Stomach smooth muscle (tissue), 2 donors: ENCODE data around the gene HTR3D.

Experiments
- H3K27ac ChIP-seq: one replicate; pipeline ENCODE4 v1.7.0; 2013; ENCODE audit warnings: mild to moderate bottlenecking, low read length, inconsistent platforms
- H3K27me3 ChIP-seq, 2 donors: one replicate each; pipeline ENCODE4 v1.7.0; 2013; ENCODE audit warnings: low read length in 2 of 2; ENCODE audit not compliant: insufficient read depth in 2 of 2, control insufficient read depth in 1 of 2
- H3K36me3 ChIP-seq, 2 donors: one replicate each; pipeline ENCODE4 v1.7.0; 2013; ENCODE audit warnings: low read length in 2 of 2; ENCODE audit not compliant: control insufficient read depth in 2 of 2, insufficient read depth in 2 of 2
- H3K4me1 ChIP-seq: one replicate; pipeline ENCODE4 v1.7.0; 2013; ENCODE audit warnings: low read length; ENCODE audit not compliant: control insufficient read depth, insufficient read depth
- H3K4me3 ChIP-seq, 2 donors: one replicate each; pipeline ENCODE4 v1.7.0; 2013; ENCODE audit warnings: low read length in 2 of 2
- H3K9ac ChIP-seq, 2 donors: one replicate each; pipeline ENCODE4 v1.7.0; 2013; ENCODE audit warnings: low read length in 2 of 2, mild to moderate bottlenecking in 1 of 2
- H3K9me3 ChIP-seq, 2 donors: one replicate each; pipeline ENCODE4 v1.7.0; 2013; ENCODE audit warnings: low read length in 2 of 2; ENCODE audit not compliant: control insufficient read depth in 2 of 2
- donor health status: healthy.
- donor health status: Pancreatic carcinoma.

The HTR3D gene

DNA sequence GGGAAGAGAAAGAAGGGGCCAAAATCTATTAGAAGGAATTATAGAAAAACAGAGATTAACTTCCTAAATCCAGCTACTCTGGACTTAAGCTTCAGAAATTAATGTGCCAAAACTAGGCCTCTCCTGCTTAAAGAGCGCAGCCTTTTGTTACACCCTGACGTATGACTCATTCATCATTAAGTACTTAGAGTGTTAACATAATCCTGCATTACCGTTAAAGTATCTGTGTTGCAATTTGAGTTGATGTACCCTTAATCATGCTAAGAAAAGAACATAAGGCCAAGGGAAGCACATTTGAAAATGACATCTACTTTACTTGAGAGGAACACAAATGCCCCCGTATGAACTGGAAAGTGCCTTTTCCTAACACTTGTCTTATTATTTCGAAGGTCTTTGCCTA lies 7.9 kb downstream of the HTR3D start:
- no peaks in the 10 kb centered on the region for H3K9me3 ChIP-seq
- no peaks in the 10 kb centered on the region for H3K4me1 ChIP-seq
- no peaks in the 10 kb centered on the region for H3K36me3 ChIP-seq
- no peak overlapping the region for H3K27ac ChIP-seq
- H3K9ac ChIP-seq: no peak overlapping the region
- no peaks in the 10 kb centered on the region for H3K27me3 ChIP-seq
- H3K4me3 ChIP-seq: no peak overlapping the region

DNA sequence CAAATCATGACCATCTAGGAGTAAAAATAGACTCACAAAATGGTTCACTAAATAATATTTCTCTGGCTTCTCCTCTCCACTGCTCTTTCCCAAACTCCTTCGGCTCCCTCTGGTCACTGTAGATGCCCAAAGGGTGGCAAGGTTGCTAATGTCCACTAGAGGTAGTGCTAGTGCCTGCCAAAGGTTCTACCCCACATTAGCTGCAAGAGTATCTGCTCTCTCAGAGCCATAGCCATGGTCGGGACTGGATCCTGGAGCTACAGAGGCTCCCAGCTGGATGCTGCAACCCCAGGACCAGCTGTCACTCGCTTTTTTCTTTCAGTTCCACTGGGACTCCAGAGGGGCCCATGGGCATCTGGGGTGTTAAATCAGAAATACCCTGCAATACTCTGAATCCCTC lies 8.5 kb downstream of the HTR3D start:
- Histone ChIP-seq H3K27ac (no peak overlapping the region), H3K4me1 (no peaks in the 10 kb centered on the region), H3K4me3 (no peak overlapping the region), H3K9me3 (no peaks in the 10 kb centered on the region), H3K36me3 (no peaks in the 10 kb centered on the region), H3K27me3 (no peaks in the 10 kb centered on the region), H3K9ac (no peak overlapping the region)

DNA sequence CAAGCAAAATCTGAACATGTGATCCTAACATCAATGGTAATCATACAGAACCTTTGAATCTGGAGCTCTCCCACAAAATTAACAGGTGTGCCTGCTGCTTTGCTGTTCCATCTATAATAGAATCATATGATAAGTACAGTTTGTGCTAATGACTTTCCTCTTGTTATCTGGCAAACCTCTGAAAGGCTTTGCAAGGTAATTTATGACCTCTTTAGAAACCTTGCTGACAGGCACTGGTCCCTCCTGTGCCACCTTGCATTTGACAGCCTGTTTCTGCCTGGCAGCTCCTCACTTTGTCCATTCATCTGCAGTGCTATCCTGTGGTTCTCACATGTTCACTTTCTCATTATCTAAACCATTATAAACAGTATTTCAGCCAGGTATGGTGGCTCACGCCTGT lies 11.1 kb downstream of the HTR3D start:
- H3K4me3 ChIP-seq: no peak overlapping the region
- H3K9ac ChIP-seq: no peak overlapping the region
- no peak overlapping the region for H3K27ac ChIP-seq
- no peaks in the 10 kb centered on the region for H3K36me3 ChIP-seq
- no peaks in the 10 kb centered on the region for H3K4me1 ChIP-seq
- H3K9me3 ChIP-seq: no peaks in the 10 kb centered on the region
- H3K27me3 ChIP-seq: no peaks in the 10 kb centered on the region

DNA sequence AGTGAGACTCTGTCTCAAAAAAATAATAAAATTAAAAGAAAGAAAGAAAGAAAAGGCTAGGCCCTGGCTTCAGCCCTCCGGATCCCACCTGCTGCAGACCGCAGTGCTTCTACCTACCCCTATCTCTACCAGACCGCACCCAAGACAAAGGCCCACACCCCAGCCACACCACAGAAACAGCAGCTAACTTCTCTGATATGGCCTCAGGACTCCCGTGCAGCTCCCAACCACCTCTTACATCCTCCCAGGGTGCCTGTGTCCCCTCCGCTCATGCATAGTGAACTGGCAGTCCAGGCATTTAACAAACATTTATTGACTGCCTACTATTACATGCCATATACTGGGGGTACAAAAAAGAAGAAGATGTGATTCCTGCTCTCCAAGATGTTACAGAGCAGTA lies 14.5 kb downstream of the HTR3D start:
- Histone ChIP-seq H3K27me3 (no peaks in the 10 kb centered on the region), H3K4me3 (no peak overlapping the region), H3K27ac (no peak overlapping the region), H3K4me1 (no peaks in the 10 kb centered on the region), H3K36me3 (no peaks in the 10 kb centered on the region), H3K9me3 (no peaks in the 10 kb centered on the region), H3K9ac (no peak overlapping the region)

DNA sequence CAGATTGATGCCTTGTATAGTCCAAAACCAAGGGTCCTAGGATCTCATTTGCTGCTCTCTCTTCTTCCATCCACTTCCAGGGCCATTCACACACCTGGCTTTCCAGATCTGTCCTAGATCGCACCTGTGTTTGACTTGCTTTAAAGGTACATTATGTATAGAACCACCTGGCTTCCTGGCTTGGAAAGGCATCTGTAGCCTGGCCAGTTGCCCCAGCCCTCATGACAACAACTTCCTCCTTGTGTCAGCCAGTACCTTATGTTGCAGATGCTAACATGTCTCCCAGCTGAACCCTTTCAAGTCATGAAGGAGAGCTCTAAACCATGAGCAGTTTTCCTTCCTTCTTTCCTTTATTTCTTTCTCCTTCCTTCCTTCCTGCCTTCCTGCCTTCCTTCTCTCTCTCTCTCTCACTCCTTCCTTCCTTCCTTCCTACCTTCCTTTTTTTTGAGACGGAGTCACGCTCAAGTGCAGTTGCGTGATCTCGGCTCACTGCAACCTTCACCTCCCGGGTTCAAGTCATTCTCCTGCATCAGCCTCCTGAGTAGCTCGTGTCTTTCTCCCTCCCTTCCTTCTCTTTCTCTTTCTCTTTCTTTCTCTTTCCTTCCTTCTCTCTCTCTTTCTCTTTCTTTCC lies 18.8 kb downstream of the HTR3D start:
- no peak overlapping the region for H3K9ac ChIP-seq
- H3K9me3 ChIP-seq: no peaks in the 10 kb centered on the region
- H3K4me1 ChIP-seq: no peaks in the 10 kb centered on the region
- no peak overlapping the region for H3K4me3 ChIP-seq
- no peaks in the 10 kb centered on the region for H3K36me3 ChIP-seq
- H3K27me3 ChIP-seq: no peaks in the 10 kb centered on the region
- no peak overlapping the region for H3K27ac ChIP-seq

DNA sequence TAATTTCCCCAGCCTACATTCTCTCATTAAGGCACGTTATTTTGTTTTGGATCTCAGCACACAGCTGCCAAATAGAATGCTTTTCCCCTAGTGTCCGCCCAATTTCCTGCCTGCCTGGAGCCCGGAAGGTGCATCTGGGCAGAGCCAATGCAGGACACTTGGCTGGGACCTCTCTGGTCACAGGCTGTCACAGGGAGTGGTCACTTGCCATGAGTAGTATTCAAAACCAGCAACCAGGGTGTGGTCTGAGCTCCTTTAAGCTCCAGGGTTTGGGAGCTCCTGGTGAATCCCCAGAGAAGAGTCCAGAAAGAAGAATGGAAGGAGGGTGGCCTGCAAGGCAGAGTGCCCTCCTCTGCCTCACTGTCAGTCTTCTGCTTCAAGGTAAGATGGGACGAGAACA lies 21.2 kb downstream of the HTR3D start, which contains the start of gene HTR3C:
TSS of gene HTR3C (plus strand) at position 281 of the 400 bp plus-strand sequence. CDS start at position 315, 34 bp downstream.
- Histone ChIP-seq H3K36me3 (no peaks in the 10 kb centered on the region), H3K9me3 (no peaks in the 10 kb centered on the region), H3K9ac (no peak within 1 kb of the TSS), H3K27me3 (no peaks in the 10 kb centered on the region), H3K4me1 (no peaks in the 10 kb centered on the region), H3K27ac (no peak within 1 kb of the TSS), H3K4me3 (no peak within 1 kb of the TSS)

DNA sequence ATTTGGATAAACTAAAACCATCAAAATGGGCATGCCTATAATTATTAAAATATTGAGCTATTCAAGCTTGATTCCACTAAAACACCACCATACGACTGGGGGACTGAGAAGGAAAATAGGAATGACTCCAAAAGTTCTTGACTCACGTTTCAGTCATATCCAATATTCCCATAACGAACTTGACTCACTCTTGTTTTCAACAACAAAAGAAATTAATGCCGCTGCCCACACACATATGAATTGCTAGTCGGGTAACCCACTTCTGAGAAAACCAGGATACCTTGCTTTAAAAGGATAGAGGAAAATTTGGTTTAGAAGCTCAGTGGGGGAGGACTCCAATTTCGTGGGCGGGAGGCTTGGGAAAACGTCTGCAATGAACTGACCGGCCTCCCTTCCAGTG lies 26.5 kb downstream of the HTR3D start:
- Histone ChIP-seq H3K9ac (no peak overlapping the region), H3K27me3 (no peaks in the 10 kb centered on the region), H3K9me3 (no peaks in the 10 kb centered on the region), H3K36me3 (no peaks in the 10 kb centered on the region), H3K4me1 (no peaks in the 10 kb centered on the region), H3K27ac (no peak overlapping the region), H3K4me3 (no peak overlapping the region)

DNA sequence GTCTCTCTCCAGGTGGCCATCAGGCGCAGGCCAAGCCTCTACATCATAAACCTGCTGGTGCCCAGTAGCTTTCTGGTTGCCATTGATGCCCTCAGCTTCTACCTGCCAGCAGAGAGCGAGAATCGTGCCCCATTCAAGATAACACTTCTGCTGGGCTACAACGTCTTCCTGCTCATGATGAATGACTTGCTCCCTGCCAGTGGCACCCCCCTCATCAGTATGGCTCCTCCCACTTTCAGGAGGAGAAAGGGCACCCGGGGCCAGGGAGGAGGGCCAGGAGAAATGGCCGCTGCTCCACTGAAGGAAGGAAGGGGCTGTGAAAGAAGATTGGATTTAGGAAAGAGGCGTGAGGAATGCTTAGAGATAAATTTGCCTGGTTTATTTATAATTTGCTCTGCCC lies 27.9 kb downstream of the HTR3D start:
- no peaks in the 10 kb centered on the region for H3K36me3 ChIP-seq
- H3K27me3 ChIP-seq: no peaks in the 10 kb centered on the region
- no peak overlapping the region for H3K27ac ChIP-seq
- no peak overlapping the region for H3K9ac ChIP-seq
- H3K4me3 ChIP-seq: no peak overlapping the region
- no peaks in the 10 kb centered on the region for H3K4me1 ChIP-seq
- H3K9me3 ChIP-seq: no peaks in the 10 kb centered on the region

DNA sequence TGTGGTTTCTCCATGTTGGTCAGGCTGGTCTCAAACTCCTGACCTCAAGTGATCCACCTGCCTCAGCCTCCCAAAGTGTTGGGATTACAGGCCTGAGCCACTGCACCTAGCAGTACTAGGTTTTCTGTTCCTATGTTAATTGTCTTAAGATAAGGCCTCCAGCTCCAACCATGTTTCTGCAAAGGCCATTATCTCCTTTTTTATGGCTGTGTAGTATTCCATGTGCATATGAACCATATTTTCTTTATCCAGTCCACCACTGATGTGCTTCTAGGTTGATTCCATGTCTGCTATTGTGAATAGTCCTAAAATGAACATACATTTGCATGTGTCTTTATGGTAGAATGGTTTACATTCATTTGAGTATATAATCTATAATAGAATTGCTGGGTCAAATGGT lies 31.1 kb downstream of the HTR3D start:
- Histone ChIP-seq H3K9ac (no peak overlapping the region), H3K27ac (no peak overlapping the region), H3K9me3 (no peaks in the 10 kb centered on the region), H3K36me3 (no peaks in the 10 kb centered on the region), H3K4me1 (no peaks in the 10 kb centered on the region), H3K4me3 (no peak overlapping the region), H3K27me3 (no peaks in the 10 kb centered on the region)

DNA sequence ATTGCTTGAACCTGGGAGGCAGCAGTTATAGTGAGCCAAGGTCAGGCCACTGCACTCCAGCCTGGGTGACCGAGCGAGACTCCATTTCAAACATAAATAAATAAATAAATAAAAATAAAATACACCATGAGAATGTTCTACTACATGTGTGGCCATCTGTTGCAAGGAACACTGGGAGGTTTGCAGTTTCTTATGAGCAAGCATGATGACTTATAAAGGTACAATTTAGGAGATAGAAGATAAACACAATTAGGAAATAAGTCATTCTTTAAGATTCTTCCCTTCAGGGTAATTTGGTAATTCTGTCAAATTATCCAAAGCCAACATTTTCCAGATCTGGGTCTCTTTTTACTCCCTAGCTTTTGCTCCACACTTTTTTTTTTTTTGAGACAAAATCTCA lies 34.7 kb downstream of the HTR3D start:
- no peak overlapping the region for H3K9ac ChIP-seq

DNA sequence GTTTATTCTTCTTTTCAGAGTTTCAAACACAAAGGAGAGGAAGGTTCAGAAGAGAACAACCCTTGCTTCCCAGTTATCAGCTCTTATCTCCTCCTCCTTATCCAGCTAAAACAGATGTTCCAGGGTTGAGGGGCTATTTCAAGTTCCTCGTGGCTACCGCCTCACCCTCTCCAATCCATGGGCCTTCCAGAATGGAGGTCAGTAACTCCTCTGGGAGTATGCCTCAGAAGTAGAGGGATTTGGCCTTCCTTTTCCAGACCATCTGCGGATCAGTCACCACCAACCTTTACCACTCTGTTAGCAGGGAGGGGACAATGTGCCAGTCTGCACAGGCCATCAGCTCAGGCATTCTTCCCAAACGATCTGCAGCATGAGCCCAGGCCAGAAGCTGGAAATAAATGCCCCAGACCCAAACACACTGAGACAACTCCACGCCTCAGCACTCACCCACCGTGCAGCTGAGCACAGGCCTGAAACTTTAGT lies 36.1 kb downstream of the HTR3D start:
- no peak overlapping the region for H3K27ac ChIP-seq
- H3K27me3 ChIP-seq: no peaks in the 10 kb centered on the region
- H3K4me1 ChIP-seq: no peaks in the 10 kb centered on the region
- no peaks in the 10 kb centered on the region for H3K36me3 ChIP-seq
- H3K4me3 ChIP-seq: no peak overlapping the region
- no peak overlapping the region for H3K9ac ChIP-seq
- no peaks in the 10 kb centered on the region for H3K9me3 ChIP-seq

More for the DNA sequence above, 34.7 kb downstream of the HTR3D start:
- Histone ChIP-seq H3K9me3 (no peaks in the 10 kb centered on the region), H3K27ac (no peak overlapping the region), H3K27me3 (no peaks in the 10 kb centered on the region), H3K4me3 (no peak overlapping the region), H3K4me1 (no peaks in the 10 kb centered on the region), H3K36me3 (no peaks in the 10 kb centered on the region)
